ENCODE results near the gene C11orf86. TPM values are rescaled to one million over a fixed set of nuclear protein-coding genes. Genes with fewer than 3 reads are reported as not detected.

Gene C11orf86
- total RNA-seq = not detected

DNA sequence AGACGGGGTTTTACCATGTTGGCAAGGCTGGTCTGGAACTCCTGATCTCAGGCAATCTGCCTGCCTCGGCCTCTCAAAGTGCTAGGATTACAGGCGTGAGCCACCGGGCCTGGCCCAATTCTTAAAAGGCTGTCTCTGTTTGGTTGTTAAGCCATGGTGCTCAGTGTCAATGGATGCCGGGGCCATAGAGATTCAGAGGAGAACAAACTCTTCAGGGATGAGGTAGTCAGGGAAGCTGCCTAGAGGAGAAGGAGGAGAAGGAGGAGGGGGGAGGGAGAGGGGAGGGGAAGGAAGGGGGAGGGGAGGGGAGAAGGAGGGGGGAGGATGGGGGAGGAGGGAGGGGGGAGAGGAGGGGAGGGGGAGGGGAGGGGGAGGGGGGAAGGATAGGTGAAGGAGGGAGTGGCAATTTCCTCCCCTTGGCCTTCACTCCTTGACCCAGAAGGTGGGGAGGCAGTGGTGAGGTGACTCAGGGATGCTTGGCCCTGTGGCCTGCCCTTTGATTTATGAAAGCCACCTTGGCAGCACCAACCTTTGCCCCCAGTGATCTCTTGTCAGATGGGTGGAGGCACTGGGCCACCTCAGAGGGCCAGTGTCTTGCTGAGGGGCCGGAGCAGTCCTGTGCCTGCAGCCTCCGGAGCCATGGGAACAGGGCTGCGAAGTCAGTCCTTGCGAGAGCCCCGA lies at the start of gene C11orf86:
TSS of gene C11orf86 (plus strand) at position 581 of the 681 bp plus-strand sequence. CDS start at position 640, 59 bp downstream.
- H3K4me1 ChIP-seq = peaks cover 3 to 11% (median 7%) of the 10 kb centered on the region in 4 donors
- H3K36me3 ChIP-seq = no peaks in the 10 kb centered on the region
- TF ChIP-seq POLR2A (IDR thresholded peaks at IDR 0.05) = no peak
- TF ChIP-seq, protein P1, sequence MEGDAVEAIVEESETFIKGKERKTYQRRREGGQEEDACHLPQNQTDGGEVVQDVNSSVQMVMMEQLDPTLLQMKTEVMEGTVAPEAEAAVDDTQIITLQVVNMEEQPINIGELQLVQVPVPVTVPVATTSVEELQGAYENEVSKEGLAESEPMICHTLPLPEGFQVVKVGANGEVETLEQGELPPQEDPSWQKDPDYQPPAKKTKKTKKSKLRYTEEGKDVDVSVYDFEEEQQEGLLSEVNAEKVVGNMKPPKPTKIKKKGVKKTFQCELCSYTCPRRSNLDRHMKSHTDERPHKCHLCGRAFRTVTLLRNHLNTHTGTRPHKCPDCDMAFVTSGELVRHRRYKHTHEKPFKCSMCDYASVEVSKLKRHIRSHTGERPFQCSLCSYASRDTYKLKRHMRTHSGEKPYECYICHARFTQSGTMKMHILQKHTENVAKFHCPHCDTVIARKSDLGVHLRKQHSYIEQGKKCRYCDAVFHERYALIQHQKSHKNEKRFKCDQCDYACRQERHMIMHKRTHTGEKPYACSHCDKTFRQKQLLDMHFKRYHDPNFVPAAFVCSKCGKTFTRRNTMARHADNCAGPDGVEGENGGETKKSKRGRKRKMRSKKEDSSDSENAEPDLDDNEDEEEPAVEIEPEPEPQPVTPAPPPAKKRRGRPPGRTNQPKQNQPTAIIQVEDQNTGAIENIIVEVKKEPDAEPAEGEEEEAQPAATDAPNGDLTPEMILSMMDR (IDR thresholded peaks at IDR 0.05) = no peak
- no peak for TF ChIP-seq EP300 (IDR thresholded peaks at IDR 0.05)
- TF ChIP-seq POLR2AphosphoS5 (IDR thresholded peaks at IDR 0.05) = no peak
- 71 to 74% methylated on average over 5 of the region's 10 CpGs for WGBS, 2 donors
- H3K4me3 ChIP-seq = no peak within 1 kb of the TSS
- ATAC-seq (ENCODE audit: low FRiP score in 2 of 2) (no peak), DNase-seq (no peak)
- no peaks in the 10 kb centered on the region for H3K27me3 ChIP-seq
- H3K9me3 ChIP-seq = peaks cover 4 to 11% (median 8%) of the 10 kb centered on the region in 4 donors
- H3K27ac ChIP-seq = no peak within 1 kb of the TSS

GRCh38 chr11:66929753-66930152 lies 45.4 kb upstream of the C11orf86 start:
- no peak overlapping the region for H3K27ac ChIP-seq
- no peaks in the 10 kb centered on the region for H3K4me1 ChIP-seq
- TF ChIP-seq POLR2A (IDR thresholded peaks at IDR 0.05) (no peak), POLR2AphosphoS5 (IDR thresholded peaks at IDR 0.05) (no peak), EP300 (IDR thresholded peaks at IDR 0.05) (no peak)
- TF ChIP-seq, protein P1 (IDR thresholded peaks at IDR 0.05) = no peak
- no peak for ATAC-seq (ENCODE audit: low FRiP score in 2 of 2)
- no peak for DNase-seq
- H3K36me3 ChIP-seq = no peaks in the 10 kb centered on the region
- no peaks in the 10 kb centered on the region for H3K27me3 ChIP-seq
- no peak overlapping the region for H3K4me3 ChIP-seq
- H3K9me3 ChIP-seq = no peaks in the 10 kb centered on the region
- WGBS, 2 donors = 84 to 86% methylated on average over 4 of the region's 4 CpGs

DNA sequence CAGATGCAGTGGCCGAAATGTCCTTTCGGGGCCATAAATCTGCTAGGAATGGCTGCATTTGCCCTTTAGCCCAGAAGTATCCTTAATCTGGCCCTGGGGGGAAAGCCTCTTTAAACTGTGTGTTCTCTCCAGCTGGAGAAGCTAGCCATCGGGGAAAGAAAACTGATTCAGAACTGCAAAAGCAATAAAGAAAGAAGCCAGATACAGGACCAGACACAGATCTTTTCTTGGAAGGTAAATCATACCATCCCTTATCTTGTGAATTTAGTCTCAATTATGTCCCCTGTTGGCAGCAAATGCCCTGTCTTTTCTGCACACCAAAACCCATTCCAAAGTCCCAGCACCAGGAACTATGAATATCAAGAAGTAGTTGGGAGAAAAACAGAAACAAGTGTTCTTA lies 42.6 kb upstream of the C11orf86 start:
- TF ChIP-seq POLR2A (IDR thresholded peaks at IDR 0.05) (no peak), POLR2AphosphoS5 (IDR thresholded peaks at IDR 0.05) (no peak), EP300 (IDR thresholded peaks at IDR 0.05) (no peak)
- TF ChIP-seq, protein P1 (IDR thresholded peaks at IDR 0.05) = no peak
- H3K27ac ChIP-seq = no peak overlapping the region
- no peak for ATAC-seq (ENCODE audit: low FRiP score in 2 of 2)
- H3K9me3 ChIP-seq = no peaks in the 10 kb centered on the region
- no peaks in the 10 kb centered on the region for H3K36me3 ChIP-seq
- H3K27me3 ChIP-seq = no peaks in the 10 kb centered on the region
- no peak overlapping the region for H3K4me3 ChIP-seq
- DNase-seq = no peak
- H3K4me1 ChIP-seq = no peaks in the 10 kb centered on the region
- WGBS, 2 donors = 92 to 97% methylated on average over 2 to 3 of the region's 3 CpGs

- 84 to 93% methylated on average over 3 of the region's 3 CpGs for WGBS, 2 donors
- no peak overlapping the region for H3K27ac ChIP-seq
- H3K9me3 ChIP-seq = no peaks in the 10 kb centered on the region
- no peaks in the 10 kb centered on the region for H3K36me3 ChIP-seq
- TF ChIP-seq POLR2AphosphoS5 (IDR thresholded peaks at IDR 0.05) = no peak
- TF ChIP-seq POLR2A (IDR thresholded peaks at IDR 0.05) = no peak
- TF ChIP-seq, protein P1 (IDR thresholded peaks at IDR 0.05) = no peak
- TF ChIP-seq EP300 (IDR thresholded peaks at IDR 0.05) = no peak
- ATAC-seq (ENCODE audit: low FRiP score in 2 of 2) (no peak), DNase-seq (no peak)
- no peaks in the 10 kb centered on the region for H3K27me3 ChIP-seq
- H3K4me3 ChIP-seq = no peak overlapping the region
- H3K4me1 ChIP-seq = no peaks in the 10 kb centered on the region
These were observed 41.6 kb upstream of the C11orf86 start for GRCh38 chr11:66933531-66933930.

All from upper lobe of left lung (tissue), 6 donors.